HG02938 (cell line): Measurements from ENCODE around the gene ASIC3.
"Not testable (repeated sequence)": the region's sequence is repeated elsewhere in the genome, so short reads cannot be mapped to it uniquely, and the experiment has no call there.

Experiments
- ATAC-seq: cut with Tn5 transposase; IDR thresholded peaks from one replicate; pipeline ENCODE4 v1.9.1; 2021; ENCODE audit warnings: mild to moderate bottlenecking, moderate library complexity; ENCODE audit not compliant: unreplicated experiment

Gene ASIC3

DNA sequence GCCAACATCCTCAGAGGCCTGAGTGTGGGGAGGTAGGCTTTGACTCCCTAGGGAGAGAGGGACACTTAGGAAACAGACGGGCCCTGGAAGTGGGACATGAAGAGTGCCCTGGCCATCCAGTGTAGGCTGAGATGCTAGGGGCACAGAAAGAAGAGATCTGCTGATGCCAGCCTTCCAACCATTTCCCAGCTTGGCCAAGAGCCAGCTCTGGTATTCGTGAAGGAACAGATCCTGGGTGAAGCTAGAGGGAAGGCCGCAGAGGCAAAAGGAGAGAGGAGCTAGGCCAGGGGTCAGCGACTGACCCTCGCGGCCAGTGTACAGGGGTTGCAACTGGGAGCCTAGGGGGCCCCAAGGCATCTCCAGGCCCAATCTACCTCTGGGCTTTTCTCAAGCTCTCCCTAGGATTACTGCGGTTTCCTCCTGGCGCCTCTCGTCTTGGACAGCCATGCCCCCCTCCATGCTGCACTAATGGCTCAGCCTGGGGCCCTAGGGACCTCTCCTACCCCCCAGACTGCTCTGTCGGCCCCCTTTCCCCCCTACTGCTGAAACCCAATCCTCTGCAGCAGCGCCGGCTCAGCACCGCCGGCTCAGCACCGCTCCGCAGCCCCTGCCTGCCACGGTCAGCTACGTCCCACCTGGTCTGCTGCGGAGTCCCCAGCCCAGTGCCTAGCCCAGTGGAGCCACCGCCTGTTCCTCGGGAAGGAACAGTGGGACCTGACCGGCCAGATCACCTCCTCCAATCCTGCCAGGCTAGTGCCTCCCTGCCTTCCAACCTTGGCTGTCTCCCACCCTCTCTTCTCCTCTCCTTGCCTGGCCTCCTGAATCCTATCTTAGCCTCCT is at the start of gene ASIC3:
Gene ASIC3 (plus strand): TSS at position 556 of the 840 bp plus-strand sequence. CDS start 355 bp downstream, outside the sequence.
- ATAC-seq, result no peak

DNA sequence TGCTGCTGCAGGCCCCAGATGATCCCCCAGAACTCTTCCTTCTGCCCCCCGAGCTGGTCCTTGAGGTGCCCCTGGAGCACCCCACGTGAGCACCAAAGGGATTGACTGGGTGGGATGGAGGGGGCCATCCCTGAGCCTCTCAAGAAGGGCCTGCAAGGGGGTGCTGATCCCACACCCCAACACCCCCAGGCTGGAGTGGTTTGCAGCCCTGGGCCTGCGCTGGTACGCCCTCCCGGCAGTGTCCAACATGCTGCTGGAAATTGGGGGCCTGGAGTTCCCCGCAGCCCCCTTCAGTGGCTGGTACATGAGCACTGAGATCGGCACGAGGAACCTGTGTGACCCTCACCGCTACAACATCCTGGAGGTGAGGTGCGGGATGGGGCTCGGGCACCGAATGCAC is 49.3 kb upstream of the ASIC3 start:
- ATAC-seq, result no peak

DNA sequence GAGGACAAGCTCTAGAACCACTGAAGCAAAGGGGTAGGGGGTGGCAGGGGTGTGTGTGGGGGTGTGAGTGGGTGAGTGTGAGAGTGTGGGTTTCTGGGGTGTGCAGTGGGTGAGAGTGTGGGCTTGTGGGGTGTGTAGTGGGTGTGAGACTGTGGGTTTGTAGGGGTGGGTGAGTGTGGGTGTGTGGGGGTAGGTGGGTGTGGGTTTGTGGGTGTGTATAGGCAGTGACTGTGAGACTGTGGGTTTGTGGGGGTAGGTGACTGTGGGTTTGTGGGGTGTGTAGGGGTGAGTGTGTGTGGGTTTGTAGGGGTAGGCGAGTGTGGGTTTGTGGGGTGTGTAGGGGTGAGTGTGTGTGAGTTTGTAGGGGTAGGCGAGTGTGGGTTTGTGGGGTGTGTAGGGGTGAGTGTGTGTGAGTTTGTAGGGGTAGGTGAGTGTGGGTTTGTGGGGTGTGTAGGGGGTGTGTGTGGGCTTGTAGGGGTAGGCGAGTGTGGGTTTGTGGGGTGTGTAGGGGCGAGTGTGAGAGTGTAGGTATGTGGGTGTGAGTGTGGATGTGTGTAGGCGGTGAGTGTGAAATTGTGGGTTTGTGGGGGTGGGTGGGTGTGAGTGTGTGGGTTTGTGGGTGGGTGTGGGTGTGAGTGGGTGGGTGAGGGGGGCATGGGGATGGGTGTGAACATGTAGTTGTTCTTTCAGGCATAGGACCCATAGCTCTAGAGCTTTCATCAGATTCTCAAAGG is 48.7 kb upstream of the ASIC3 start:
- no peak for ATAC-seq

DNA sequence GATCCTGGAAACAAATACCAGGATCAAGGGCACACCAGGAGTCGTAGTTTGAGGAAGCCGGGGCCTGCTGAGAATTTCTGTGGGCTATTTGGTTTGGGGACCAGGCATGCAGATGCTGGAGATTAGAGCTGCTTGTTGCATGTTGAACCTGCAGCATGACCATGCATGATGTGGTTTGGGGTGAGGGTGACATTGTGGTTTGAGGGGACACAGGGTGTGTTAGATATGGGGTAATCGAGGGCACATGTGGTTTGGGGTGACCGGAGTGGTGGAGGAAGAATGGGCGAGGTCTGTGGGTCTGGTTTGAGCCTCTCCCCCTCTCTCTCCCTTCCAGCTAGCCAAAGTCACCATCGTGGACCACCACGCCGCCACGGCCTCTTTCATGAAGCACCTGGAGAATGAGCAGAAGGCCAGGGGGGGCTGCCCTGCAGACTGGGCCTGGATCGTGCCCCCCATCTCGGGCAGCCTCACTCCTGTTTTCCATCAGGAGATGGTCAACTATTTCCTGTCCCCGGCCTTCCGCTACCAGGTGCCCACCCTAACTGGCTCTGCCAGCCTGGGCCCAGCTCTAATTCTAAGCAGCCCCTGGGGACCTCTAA is 47.3 kb upstream of the ASIC3 start:
- no peak for ATAC-seq

DNA sequence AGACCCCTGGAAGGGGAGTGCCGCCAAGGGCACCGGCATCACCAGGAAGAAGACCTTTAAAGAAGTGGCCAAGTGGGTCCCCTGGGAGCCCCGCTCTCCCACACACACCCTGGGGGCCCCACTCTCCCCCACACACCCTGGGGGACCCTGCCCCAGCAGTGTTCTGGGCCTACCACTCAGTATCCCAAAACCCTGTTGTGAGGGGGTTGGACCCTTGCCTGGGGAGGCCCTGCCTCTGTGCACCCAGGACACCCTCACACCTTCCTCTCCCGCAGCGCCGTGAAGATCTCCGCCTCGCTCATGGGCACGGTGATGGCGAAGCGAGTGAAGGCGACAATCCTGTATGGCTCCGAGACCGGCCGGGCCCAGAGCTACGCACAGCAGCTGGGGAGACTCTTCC is 46.8 kb upstream of the ASIC3 start:
- ATAC-seq, result no peak

DNA sequence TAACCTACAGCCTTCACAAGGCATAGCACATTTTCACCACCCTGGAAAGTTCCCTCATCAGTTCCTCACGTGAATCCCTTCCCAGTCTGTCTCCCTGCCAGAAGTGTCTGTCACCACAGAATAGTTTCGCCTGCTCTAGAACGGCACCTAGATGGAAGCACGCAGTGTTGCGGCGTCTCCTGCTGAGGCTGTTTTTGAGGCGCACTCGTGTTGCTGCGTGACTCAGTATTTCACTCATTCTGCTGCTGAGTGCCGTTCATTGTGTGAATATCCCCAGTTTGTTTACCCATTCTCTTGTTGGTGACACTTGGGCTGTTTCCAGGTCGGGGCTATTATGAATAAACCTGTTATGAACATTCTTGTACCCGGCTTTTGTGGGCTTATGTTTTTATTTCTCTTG is 44.8 kb upstream of the ASIC3 start:
- no peak for ATAC-seq

DNA sequence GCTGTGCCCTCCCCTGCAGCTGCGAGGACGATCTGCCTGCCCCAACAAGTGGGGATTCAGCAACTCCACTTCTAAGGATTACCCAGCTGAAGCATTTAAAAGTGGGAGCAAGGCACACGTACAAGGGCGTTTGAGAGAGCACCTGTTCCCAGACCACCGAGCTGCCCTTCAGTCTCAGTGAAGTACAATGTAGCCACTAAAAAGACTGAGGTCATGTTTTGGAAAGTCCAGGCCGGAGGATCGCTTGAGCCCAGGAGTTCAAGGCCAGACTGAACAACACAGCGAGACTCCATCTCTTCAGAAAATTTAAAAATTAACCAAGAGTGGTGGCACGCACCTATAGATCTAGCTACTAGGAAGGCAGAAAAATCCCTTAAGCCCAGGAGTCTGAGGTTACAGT is 42.8 kb upstream of the ASIC3 start:
- ATAC-seq, result no peak

DNA sequence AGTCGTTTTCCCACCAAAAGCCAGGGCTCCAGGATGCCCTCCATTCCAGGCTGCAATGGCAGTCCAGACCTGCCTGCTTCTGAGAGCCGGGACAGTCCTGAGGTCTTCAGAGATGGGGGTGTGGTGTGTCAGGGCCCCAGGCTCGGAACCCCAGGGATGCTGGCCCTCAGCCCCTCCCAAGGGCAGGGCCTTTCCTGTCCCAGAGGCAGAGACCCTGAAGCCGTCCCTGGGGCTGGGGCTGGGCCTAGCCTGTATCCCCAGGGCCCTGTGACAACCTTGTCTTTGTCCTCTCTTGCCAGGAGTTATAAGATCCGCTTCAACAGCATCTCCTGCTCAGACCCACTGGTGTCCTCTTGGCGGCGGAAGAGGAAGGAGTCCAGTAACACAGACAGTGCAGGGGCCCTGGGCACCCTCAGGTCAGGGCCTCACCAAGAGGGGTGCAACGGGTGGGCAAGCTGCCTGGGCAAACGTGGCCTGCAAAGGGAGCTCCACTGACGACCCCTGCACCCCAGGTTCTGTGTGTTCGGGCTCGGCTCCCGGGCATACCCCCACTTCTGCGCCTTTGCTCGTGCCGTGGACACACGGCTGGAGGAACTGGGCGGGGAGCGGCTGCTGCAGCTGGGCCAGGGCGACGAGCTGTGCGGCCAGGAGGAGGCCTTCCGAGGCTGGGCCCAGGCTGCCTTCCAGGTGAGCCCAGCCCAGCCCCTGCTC is 41.6 kb upstream of the ASIC3 start:
- no peak for ATAC-seq

DNA sequence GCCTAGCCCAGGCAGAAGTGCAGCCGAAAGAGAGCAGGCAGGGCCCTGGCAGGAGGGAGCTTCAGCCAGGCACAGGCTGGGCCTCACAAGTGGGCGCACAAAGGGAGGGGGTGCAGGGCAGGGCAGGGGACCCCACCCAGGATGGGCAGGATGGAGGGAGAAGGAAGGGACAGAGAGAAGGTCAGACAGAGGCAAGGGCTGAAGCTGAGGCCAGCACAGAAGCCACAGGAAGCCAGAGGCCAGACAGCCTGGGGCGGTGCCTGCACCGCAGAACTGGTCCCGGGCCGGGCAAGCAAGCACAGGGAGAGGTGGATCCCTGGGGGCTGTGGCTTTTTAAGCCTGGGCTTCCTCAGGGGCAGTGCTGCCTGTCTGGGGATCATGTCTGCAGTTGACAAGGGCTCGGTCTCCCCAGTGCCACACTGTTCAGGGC is 40.8 kb upstream of the ASIC3 start:
- no peak for ATAC-seq

DNA sequence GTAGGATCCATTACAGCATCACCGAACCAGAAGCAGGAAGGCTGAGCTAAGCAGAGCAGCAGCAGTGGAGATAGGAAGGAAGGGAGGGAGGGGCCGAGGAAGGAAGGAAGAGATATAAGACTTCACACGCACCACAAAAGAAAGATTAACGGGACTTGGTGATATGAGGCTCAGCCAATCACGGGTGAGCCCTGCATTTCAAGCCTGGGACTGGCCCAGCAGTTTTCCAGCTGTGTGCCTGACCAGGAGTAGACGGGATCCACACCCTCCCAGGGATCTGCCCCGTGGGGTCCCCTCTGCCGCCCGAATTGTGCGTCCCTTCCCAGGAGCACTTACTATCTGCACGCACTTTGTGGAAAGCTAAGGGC is 40.2 kb upstream of the ASIC3 start:
- ATAC-seq, result no peak

DNA sequence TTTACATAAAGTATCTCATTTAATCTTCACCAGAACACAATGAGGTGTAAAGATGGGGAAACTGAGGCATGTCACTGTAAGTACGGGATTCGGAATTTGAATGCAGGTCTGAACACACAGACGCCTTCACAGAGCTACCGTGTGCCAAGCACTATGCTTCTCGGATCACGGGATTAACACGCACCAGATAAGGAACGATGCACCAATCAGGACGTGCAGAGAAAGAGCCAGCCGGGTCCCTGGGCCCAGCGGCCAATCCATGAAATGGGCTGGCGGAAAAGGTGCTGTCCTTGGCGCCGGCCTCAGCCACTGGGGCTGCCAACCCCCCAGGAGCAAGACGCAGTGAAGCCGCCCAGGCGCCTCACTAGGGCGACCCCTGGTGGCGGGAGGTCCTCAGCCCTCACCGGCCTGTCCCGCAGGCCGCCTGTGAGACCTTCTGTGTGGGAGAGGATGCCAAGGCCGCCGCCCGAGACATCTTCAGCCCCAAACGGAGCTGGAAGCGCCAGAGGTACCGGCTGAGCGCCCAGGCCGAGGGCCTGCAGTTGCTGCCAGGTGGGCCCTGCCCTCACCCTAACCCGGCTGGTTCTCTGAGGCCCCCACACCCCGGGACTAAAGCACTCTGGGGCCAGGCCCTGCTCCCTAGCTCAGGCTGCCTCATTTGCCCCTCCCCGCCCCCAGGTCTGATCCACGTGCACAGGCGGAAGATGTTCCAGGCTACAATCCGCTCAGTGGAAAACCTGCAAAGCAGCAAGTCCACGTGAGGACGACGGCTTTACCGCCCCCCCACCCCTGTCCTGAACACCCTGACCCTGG is 39.6 kb upstream of the ASIC3 start:
- ATAC-seq, result no peak

DNA sequence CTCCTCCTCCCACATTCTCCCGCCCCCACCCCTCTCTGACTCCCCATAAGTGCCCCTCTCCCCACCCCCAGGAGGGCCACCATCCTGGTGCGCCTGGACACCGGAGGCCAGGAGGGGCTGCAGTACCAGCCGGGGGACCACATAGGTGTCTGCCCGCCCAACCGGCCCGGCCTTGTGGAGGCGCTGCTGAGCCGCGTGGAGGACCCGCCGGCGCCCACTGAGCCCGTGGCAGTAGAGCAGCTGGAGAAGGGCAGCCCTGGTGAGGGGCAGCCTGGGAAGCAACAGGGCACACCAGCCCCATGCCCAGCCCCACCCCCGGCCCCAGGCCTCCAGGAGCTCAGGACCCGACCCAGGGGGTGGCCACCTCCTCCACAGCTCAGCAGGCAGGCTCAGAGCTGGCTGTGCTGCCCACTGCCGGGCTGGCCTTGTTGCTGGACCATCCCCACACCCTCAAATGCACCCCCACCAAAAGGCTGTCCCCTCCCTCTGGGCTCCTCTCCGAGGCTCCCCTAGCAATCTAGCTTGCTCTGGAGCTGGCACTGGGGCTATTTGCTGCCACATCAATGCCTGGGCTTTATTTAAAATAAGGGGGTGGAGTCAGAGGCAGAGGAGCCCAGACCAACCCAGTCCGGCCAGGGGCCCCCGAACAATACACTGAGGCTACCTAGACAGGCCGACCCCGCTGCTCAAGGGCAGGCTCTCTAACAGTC is 38.8 kb upstream of the ASIC3 start:
- ATAC-seq, result no peak

DNA sequence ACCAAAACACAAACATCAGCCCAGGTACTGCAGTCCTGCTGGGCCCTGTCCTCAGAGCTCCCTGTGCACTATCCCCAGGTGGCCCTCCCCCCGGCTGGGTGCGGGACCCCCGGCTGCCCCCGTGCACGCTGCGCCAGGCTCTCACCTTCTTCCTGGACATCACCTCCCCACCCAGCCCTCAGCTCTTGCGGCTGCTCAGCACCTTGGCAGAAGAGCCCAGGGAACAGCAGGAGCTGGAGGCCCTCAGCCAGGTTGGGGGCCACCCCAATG is 38.4 kb upstream of the ASIC3 start:
- no peak for ATAC-seq

DNA sequence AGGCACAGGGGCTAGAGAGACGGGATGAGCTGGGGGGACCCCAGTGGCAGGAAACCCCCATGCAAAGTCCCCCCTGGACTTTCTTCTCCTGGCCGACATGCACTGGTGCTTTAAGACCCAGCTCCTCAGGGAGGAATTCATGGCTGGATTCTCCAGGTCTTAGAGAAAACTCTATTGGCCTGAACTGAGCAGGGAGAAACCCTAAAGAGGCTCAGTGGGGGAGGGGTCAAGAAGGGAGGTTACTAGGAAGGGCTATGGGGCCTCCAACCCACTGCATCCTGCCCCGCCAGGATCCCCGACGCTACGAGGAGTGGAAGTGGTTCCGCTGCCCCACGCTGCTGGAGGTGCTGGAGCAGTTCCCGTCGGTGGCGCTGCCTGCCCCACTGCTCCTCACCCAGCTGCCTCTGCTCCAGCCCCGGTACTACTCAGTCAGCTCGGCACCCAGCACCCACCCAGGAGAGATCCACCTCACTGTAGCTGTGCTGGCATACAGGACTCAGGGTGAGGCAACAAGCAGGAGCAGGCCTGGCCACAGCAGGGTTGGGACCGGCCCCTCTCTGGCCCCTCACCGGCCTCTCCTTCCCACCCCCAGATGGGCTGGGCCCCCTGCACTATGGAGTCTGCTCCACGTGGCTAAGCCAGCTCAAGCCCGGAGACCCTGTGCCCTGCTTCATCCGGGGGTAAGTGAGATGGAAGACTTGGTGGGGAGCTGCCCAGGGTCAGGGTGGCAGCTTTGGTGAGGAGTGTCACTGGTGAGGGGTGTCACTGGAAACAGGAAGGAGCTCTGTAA is 37.8 kb upstream of the ASIC3 start:
- ATAC-seq, result no peak

DNA sequence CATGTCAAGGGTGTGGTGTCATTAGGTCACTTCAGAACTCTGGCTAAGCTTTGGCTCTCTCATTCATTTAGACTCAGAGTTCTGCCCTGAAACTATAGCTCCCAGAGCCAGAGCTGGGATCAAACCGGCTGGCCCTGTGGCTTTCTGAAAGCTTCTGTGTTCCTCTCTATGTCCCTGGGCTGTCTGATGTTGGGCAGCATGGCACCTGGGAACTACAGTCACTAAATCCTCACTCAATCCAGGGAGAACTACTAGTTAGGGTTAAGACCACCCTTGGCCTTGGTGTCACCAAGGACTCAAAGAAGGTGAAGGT is 37.3 kb upstream of the ASIC3 start:
- no peak for ATAC-seq

DNA sequence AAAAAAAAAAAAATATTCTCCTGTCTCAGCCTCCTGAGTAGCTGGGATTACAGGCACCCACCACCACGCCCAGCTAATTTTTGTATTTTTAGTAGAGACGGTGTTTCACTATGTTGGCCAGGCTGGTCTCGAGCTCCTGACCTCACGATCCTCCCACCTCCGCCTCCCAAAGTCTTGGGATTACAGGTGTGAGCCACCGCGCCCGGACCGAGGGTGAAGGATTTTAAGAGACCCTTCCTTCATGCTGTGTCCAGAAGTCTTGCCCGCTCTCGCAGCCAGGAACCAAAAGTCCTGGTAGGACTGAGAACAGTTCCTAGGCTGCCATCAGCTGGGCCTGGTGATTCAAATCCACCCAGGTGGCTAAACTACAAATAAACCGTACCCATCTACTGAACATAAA is 36.7 kb upstream of the ASIC3 start:
- not testable (repeated sequence) for ATAC-seq

DNA sequence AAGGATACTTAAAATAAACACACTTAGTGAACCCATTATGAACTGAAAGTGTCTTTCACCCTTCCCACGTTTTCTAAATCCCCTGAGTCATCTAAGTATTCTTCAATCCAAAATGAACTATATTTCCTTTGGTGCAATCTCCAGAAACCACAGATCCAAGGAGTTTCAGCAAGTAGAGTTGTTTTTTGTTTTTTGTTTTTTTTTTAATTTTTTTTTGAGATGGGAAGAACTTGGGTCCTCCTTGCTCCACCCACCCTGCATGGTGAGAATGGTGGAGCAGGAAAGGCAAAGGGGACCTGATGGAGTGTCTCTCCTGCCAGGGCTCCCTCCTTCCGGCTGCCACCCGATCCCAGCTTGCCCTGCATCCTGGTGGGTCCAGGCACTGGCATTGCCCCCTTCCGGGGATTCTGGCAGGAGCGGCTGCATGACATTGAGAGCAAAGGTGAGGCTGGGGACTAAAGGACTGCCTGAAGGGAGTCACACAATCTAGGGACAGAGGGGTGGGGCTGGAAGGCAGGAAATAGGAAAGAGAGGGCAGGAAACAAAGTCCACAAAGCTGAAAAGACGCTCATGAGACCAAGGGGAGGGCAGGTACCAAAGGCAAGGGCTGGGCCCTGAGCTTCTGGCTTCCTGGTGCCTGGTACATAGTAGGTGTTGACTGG is 36.2 kb upstream of the ASIC3 start:
- ATAC-seq, result no peak

DNA sequence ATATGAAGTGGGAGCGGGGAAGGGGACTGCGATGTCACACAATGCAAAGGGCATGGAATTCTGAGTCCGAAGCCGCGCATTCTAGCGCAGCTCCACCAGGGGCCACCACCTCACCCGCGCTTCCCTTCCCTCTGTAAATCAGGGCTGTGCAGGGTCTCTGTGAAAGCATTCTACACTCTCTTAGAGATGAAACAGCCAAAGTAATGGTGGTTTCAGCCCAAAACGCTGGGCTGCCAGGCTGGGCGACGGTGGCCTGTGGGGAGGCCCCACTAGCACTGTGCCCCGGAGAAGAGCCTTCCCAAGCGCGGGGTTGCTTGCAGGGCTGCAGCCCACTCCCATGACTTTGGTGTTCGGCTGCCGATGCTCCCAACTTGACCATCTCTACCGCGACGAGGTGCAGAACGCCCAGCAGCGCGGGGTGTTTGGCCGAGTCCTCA is 35.4 kb upstream of the ASIC3 start:
- no peak for ATAC-seq

DNA sequence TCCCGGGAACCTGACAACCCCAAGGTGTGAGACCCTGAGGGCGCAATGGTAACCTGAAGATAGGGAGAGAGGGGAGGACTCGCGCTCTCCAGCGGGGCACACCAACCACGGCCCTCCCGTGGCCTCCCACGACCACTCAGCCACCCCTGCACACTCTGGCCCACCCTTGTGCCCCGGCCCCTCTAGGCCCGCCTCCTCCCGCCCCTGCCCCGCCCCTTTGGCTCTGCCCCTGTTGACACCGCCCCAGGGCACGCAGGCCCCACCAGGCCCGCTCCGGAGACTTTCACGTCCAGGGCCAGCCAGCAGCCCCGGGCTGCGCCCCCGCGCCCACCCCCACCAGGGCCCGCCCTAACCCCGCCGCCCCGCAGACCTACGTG is 35.0 kb upstream of the ASIC3 start:
- ATAC-seq, result no peak
